GM21576 (cell line): ENCODE results near the gene ZNF519.
"Not testable (repeated sequence)": the region's sequence is repeated elsewhere in the genome, so short reads cannot be mapped to it uniquely, and the experiment has no call there.

Experiments used
- ATAC-seq: cut with Tn5 transposase; IDR thresholded peaks from one replicate; pipeline ENCODE4 v1.9.1; 2021; ENCODE audit warnings: mild to moderate bottlenecking, moderate library complexity; ENCODE audit not compliant: unreplicated experiment

Gene ZNF519

GRCh38 chr18:14147935-14148865, 16.0 kb upstream of the ZNF519 start:
- not testable (repeated sequence) for ATAC-seq

- ATAC-seq, result not testable (repeated sequence)
Observed at GRCh38 chr18:14146771-14147170, 14.5 kb upstream of the ZNF519 start.

- not testable (repeated sequence) for ATAC-seq
Observed at GRCh38 chr18:14145581-14146338, 13.5 kb upstream of the ZNF519 start.

GRCh38 chr18:14145021-14145420, 12.8 kb upstream of the ZNF519 start:
- not testable (repeated sequence) for ATAC-seq

- ATAC-seq, result no peak
Observed at GRCh38 chr18:14144628-14144895, 12.3 kb upstream of the ZNF519 start.

GRCh38 chr18:14143871-14144627, 11.8 kb upstream of the ZNF519 start:
- not testable (repeated sequence) for ATAC-seq

- not testable (repeated sequence) for ATAC-seq
Observed at GRCh38 chr18:14143396-14143795, 11.2 kb upstream of the ZNF519 start.

GRCh38 chr18:14142177-14142576, 9.9 kb upstream of the ZNF519 start:
- ATAC-seq, result not testable (repeated sequence)

GRCh38 chr18:14139583-14139982, 7.3 kb upstream of the ZNF519 start:
- not testable (repeated sequence) for ATAC-seq

- ATAC-seq, result not testable (repeated sequence)
Observed at GRCh38 chr18:14137971-14138370, 5.7 kb upstream of the ZNF519 start.

- peak; percentile 11 for ATAC-seq
Observed at GRCh38 chr18:14131696-14132270, 452 bp downstream of the ZNF519 start.

GRCh38 chr18:14130804-14131203, 1.4 kb downstream of the ZNF519 start:
- not testable (repeated sequence) for ATAC-seq

- ATAC-seq, result no peak
Observed at GRCh38 chr18:14124689-14125088, 7.5 kb downstream of the ZNF519 start.

GRCh38 chr18:14122097-14122496, 10.1 kb downstream of the ZNF519 start:
- no peak for ATAC-seq

GRCh38 chr18:14120926-14121325, 11.3 kb downstream of the ZNF519 start:
- no peak for ATAC-seq

- ATAC-seq, result no peak
Observed at GRCh38 chr18:14117606-14118005, 14.6 kb downstream of the ZNF519 start.

- no peak for ATAC-seq
Observed at GRCh38 chr18:14106906-14107305, 25.3 kb downstream of the ZNF519 start.

- no peak for ATAC-seq
Observed at GRCh38 chr18:14104906-14105748, 27.1 kb downstream of the ZNF519 start.

- no peak for ATAC-seq
Observed at GRCh38 chr18:14104201-14104600, 28.0 kb downstream of the ZNF519 start.
